IMR-90 (cell line): ENCODE measurements around the gene BEST1. TPM values are rescaled to one million over a fixed set of nuclear protein-coding genes. Genes with fewer than 3 reads are reported as not detected.

ENCODE experiments used
- ATAC-seq: fragments of 200-7000 bp; cut with Tn5 transposase; 2 replicates; pipeline ENCODE4 v1.9.1; 2020; ENCODE audit warnings: low read depth, mild to moderate bottlenecking, moderate library complexity
- BruUV-seq: library from RNA; stranded (reverse); fragments of 400-500 nt; replicated peaks from 2 replicates; lab custom pipeline; 2021; lab: Mats Ljungman, UMichigan
- CTCF ChIA-PET: fragments of 300-600 bp; formaldehyde crosslinking; extraction: SDS; loops from one replicate; lab custom pipeline; 2021; ENCODE audit warnings: antibody characterized with exemption; lab: Yijun Ruan, JAX
- POLR2A ChIA-PET: fragments of 300-600 bp; sonication (Branson Sonifier 250); formaldehyde crosslinking; loops from one replicate; lab custom pipeline; 2022; ENCODE audit warnings: antibody characterized with exemption; ENCODE audit not compliant: unreplicated experiment; lab: Charles Lee
- DNase-seq: peaks from one replicate; pipeline ENCODE4 v3.0.0; 2013
- H2AFZ ChIP-seq: replicated peaks from 2 replicates; pipeline ENCODE3; 2013; ENCODE audit warnings: low read length, mild to moderate bottlenecking; ENCODE audit not compliant: poor library complexity
- H2AK5ac ChIP-seq: 2 replicates; pipeline ENCODE4 v1.6.1; 2013; ENCODE audit warnings: low read depth, low read length, inconsistent platforms
- H2AK9ac ChIP-seq: replicated peaks from 2 replicates; pipeline ENCODE3; 2013; ENCODE audit warnings: mild to moderate bottlenecking, low read depth, low read length, moderate library complexity; ENCODE audit not compliant: poor library complexity
- H2BK120ac ChIP-seq: 2 replicates; pipeline ENCODE4 v1.6.1; 2013; ENCODE audit warnings: low read depth, low read length, inconsistent platforms
- H2BK15ac ChIP-seq: 3 replicates; pipeline ENCODE4 v1.6.1; 2013; ENCODE audit warnings: low read depth, low read length, inconsistent platforms
- H2BK20ac ChIP-seq: 2 replicates; pipeline ENCODE4 v1.6.1; 2013; ENCODE audit warnings: low read depth, mild to moderate bottlenecking, inconsistent platforms, low read length, moderate library complexity
- H2BK5ac ChIP-seq: 2 replicates; pipeline ENCODE4 v1.6.1; 2013; ENCODE audit warnings: mild to moderate bottlenecking, low read depth, low read length, inconsistent platforms; ENCODE audit not compliant: poor library complexity, severe bottlenecking
- H3K14ac ChIP-seq: replicated peaks from 2 replicates; pipeline ENCODE4 v1.6.1; 2013; ENCODE audit warnings: low read depth, low read length, inconsistent platforms
- H3K18ac ChIP-seq: 2 replicates; pipeline ENCODE4 v1.6.1; 2013; ENCODE audit warnings: low read depth, low read length, control low read depth
- H3K23ac ChIP-seq: 2 replicates; pipeline ENCODE4 v1.6.1; 2013; ENCODE audit warnings: low read depth, low read length, inconsistent platforms
- H3K27ac ChIP-seq: 2 replicates; pipeline ENCODE4 v1.5.1; 2013; ENCODE audit warnings: mild to moderate bottlenecking, control low read depth, low read length; ENCODE audit not compliant: insufficient read depth
- H3K27me3 ChIP-seq: 2 replicates; pipeline ENCODE4 v1.6.1; 2013; ENCODE audit warnings: low read length; ENCODE audit not compliant: control insufficient read depth, insufficient read depth
- H3K36me3 ChIP-seq: 2 replicates; pipeline ENCODE4 v1.6.1; 2013; ENCODE audit warnings: low read length, mixed read lengths; ENCODE audit not compliant: control insufficient read depth, insufficient read depth
- H3K4ac ChIP-seq: 2 replicates; pipeline ENCODE4 v1.6.1; 2013; ENCODE audit warnings: low read depth, low read length, inconsistent platforms
- H3K4me1 ChIP-seq: 2 replicates; pipeline ENCODE4 v1.6.1; 2013; ENCODE audit warnings: low read length, mixed read lengths; ENCODE audit not compliant: control insufficient read depth, insufficient read depth
- H3K4me2 ChIP-seq: 2 replicates; pipeline ENCODE4 v1.6.1; 2013; ENCODE audit warnings: low read depth, mild to moderate bottlenecking, control low read depth, low read length, moderate library complexity
- H3K4me3 ChIP-seq: 2 replicates; pipeline ENCODE4 v1.5.1; 2013; ENCODE audit warnings: low read depth, mild to moderate bottlenecking, control low read depth, low read length, moderate library complexity; ENCODE audit not compliant: insufficient read depth
- H3K56ac ChIP-seq: 2 replicates; pipeline ENCODE4 v1.6.1; 2013; ENCODE audit warnings: low read length, inconsistent platforms; ENCODE audit not compliant: insufficient read depth; ENCODE audit errors: extremely low read depth
- H3K79me1 ChIP-seq, 2 experiments: 2 replicates each; pipeline ENCODE4 v1.6.1; 2013; ENCODE audit warnings: low read length in 2 of 2, inconsistent platforms in 1 of 2, low read depth in 1 of 2
- H3K9ac ChIP-seq: 2 replicates; pipeline ENCODE4 v1.6.1; 2013; ENCODE audit warnings: low read depth, low read length, control low read depth
- H3K9me1 ChIP-seq: 2 replicates; pipeline ENCODE4 v1.6.1; 2013; ENCODE audit warnings: low read length, inconsistent platforms; ENCODE audit not compliant: insufficient read depth
- H3K9me3 ChIP-seq: 2 replicates; pipeline ENCODE4 v1.6.1; 2013; ENCODE audit warnings: low read length; ENCODE audit not compliant: control insufficient read depth, insufficient read depth
- H4K20me1 ChIP-seq: 2 replicates; pipeline ENCODE4 v1.6.1; 2013; ENCODE audit warnings: low read length, inconsistent platforms; ENCODE audit not compliant: insufficient read depth
- H4K5ac ChIP-seq: 2 replicates; pipeline ENCODE4 v1.6.1; 2013; ENCODE audit warnings: mild to moderate bottlenecking, low read depth, low read length, control low read depth
- H4K8ac ChIP-seq, 2 experiments: 2 replicates each; pipeline ENCODE4 v1.6.1; 2013; ENCODE audit warnings: low read depth in 2 of 2, low read length in 2 of 2, control low read depth in 1 of 2, inconsistent platforms in 1 of 2
- H4K91ac ChIP-seq: 2 replicates; pipeline ENCODE4 v1.6.1; 2013; ENCODE audit warnings: low read depth, low read length, inconsistent platforms; ENCODE audit not compliant: insufficient read depth
- MAFK ChIP-seq: IDR thresholded peaks from 2 replicates; pipeline ENCODE4 v1.6.1; 2012; ENCODE audit warnings: low read depth, low read length, improper control_type of control experiment
- POLR2A ChIP-seq: IDR thresholded peaks from 2 replicates; pipeline ENCODE4 v1.6.1; 2012; ENCODE audit warnings: mild to moderate bottlenecking, low read depth, low read length
- RCOR1 ChIP-seq: IDR thresholded peaks from 2 replicates; pipeline ENCODE4 v1.6.1; 2012; ENCODE audit warnings: mild to moderate bottlenecking, low read length, improper control_type of control experiment; ENCODE audit not compliant: insufficient replicate concordance
- SMC3 ChIP-seq: fragments of 150-350 bp; IDR thresholded peaks from 2 replicates; pipeline ENCODE4 v1.6.1; 2016; ENCODE audit warnings: low read depth, mild to moderate bottlenecking, antibody characterized with exemption, low read length, moderate library complexity
- WGBS, 2 experiments: methylation state at CpG; one replicate each; pipeline versions ENCODE4 v1.1.5 to v1.1.7; 2013; ENCODE audit warnings: missing lambda C conversion rate in 2 of 2; ENCODE audit not compliant: insufficient read length in 1 of 2; ENCODE audit errors: extremely low coverage in 2 of 2; 5-methylcytosine and 5-hydroxymethylcytosine counted together
- dilution Hi-C: fragments of 300-500 bp; cut with HindIII; formaldehyde crosslinking; loops from one replicate; pipeline ENCODE4 v1.14.3; 2018; ENCODE audit warnings: low sequenced_read_pairs; ENCODE audit not compliant: unreplicated experiment
- in situ Hi-C: fragments of 300-500 bp; cut with MboI; formaldehyde crosslinking; loops from 3 replicates; pipeline ENCODE4 v1.14.3; 2019; ENCODE audit warnings: low sequenced_read_pairs, inconsistent platforms, mixed read lengths
- intact Hi-C: fragments of 100-400 bp; cut with micrococcal nuclease; formaldehyde crosslinking; loops from 2 replicates; pipeline ENCODE4 v1.10.0; 2022
- polyA plus RNA-seq, 3 experiments: library from polyadenylated mRNA; depleted of rRNA; stranded (reverse); fragments of >200 nt; gene quantifications; 2 replicates each; pipeline ENCODE4 v1.2.3, GENCODE V29; 2012; ENCODE audit warnings: low replicate concordance in 1 of 3
- total RNA-seq: library from RNA; depleted of rRNA; stranded (reverse); fragments of >200 nt; gene quantifications from 2 replicates; pipeline ENCODE4 v1.2.3, GENCODE V29; 2012

BEST1 gene
- total and polyA plus RNA-seq, 2 of the 4 experiments (the other 2 are of a cell fraction): 0.90 to 1.4 TPM

DNA sequence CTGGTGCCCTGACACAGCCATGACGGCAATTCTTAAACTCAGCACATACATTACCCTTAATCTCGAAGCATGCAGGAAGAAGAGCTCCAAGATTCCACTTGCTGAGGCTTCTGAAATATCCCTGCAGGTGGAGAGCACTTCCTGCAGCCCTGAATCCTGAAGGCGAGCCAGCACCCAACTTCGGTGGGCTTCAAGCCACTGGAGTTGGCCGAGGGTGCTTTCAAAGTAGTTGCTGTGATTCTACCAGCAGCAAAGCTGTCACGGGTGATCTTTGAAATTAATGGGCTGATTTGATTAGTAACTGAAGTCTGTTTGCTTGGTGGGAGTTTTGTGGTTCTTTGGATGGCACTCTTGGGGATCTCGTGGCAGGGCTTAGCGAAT, 26.3 kb downstream of the BEST1 start:
- Histone ChIP-seq H3K4me3 (no peak overlapping the region), H2AFZ (no peak overlapping the region), H2BK20ac (no peak overlapping the region), H3K9me1 (peaks cover 17% of the 10 kb centered on the region), H2AK5ac (no peak overlapping the region), H3K9me3 (no peaks in the 10 kb centered on the region), H2BK15ac (no peak overlapping the region; the same call in 2 of the 3 replicates), H3K23ac (no peak overlapping the region), H3K27me3 (no peaks in the 10 kb centered on the region), H3K4me2 (no peak overlapping the region), H4K20me1 (no peaks in the 10 kb centered on the region), H3K4me1 (peaks cover 28% of the 10 kb centered on the region), H3K79me1 (peaks cover 0 to 13% of the 10 kb centered on the region in 2 experiments; a peak in 2 of 4 replicates), H3K27ac (no peak overlapping the region), H3K36me3 (no peaks in the 10 kb centered on the region), H4K91ac (peak overlapping the region; percentile 8; the same call in 1 of the 2 replicates), H3K14ac (no peak overlapping the region), H4K8ac (no peak overlapping the region), H3K18ac (no peak overlapping the region), H2AK9ac (no peak overlapping the region), H2BK5ac (no peak overlapping the region), H3K56ac (no peak overlapping the region), H3K9ac (no peak overlapping the region), H2BK120ac (peak overlapping the region; percentile 26; the same call in 1 of the 2 replicates), H3K4ac (no peak overlapping the region), H4K5ac (no peak overlapping the region; the same call in 1 of the 2 replicates)
- in situ Hi-C loops: no loop called here
- TF ChIP-seq POLR2A (no peak), RCOR1 (no peak), SMC3 (no peak), MAFK (no peak)
- dilution Hi-C loops: no loop called here
- ATAC-seq: no peak
- no TSS peak for BruUV-seq
- ChIA-PET CTCF (interaction anchor here (0.8 kb wide), 1 partner anchor 231 kb away, joined by 3 read pairs; no protein-coding TSS in a partner anchor), POLR2A (interaction anchor here (0.6 kb wide), 1 partner anchor 8 kb away, joined by 4 read pairs; no protein-coding TSS in a partner anchor)
- intact Hi-C loops: no loop called here
- DNase-seq: no peak
- WGBS, 2 experiments: 100% methylated on average over 1 of the region's 8 CpGs; no CpG with 5 or more reads in 1 of the 2 experiments
